GM18519 (cell line): ENCODE measurements around the gene OR2T33.
"Not testable (repeated sequence)": the region's sequence is repeated elsewhere in the genome, so short reads cannot be mapped to it uniquely, and the experiment has no call there.

Experiments used
- ATAC-seq: cut with Tn5 transposase; IDR thresholded peaks from one replicate; pipeline ENCODE4 v1.9.1; 2021; ENCODE audit warnings: mild to moderate bottlenecking, moderate library complexity; ENCODE audit not compliant: unreplicated experiment, low FRiP score

Gene OR2T33

GRCh38 chr1:248277876-248278275, at the start of gene OR2T33:
TSS of gene OR2T33 (minus strand) at chr1:248277976. CDS start at chr1:248273814, 4,162 bp downstream.
- no peak for ATAC-seq

GRCh38 chr1:248324468-248324867, 46.7 kb upstream of the OR2T33 start, which contains the start of gene OR2M7:
TSS of gene OR2M7 (minus strand) at chr1:248324568. CDS start at chr1:248324568, 0 bp downstream.
- no peak for ATAC-seq

GRCh38 chr1:248316796-248317195, 39.0 kb upstream of the OR2T33 start:
- ATAC-seq, result no peak

GRCh38 chr1:248306740-248307139, 29.0 kb upstream of the OR2T33 start:
- ATAC-seq, result not testable (repeated sequence)

- ATAC-seq, result no peak
Observed at GRCh38 chr1:248306103-248306502, 28.3 kb upstream of the OR2T33 start.

- ATAC-seq, result not testable (repeated sequence)
Observed at GRCh38 chr1:248305672-248306071, 27.9 kb upstream of the OR2T33 start.

GRCh38 chr1:248303324-248303723, 25.5 kb upstream of the OR2T33 start, which contains the start of gene OR2T12:
TSS of gene OR2T12 (minus strand) at chr1:248303424. CDS start at chr1:248295578, 7,846 bp downstream.
- no peak for ATAC-seq

GRCh38 chr1:248288391-248288790, 10.6 kb upstream of the OR2T33 start:
- no peak for ATAC-seq

GRCh38 chr1:248273225-248273624, 4.6 kb downstream of the OR2T33 start:
- ATAC-seq, result not testable (repeated sequence)

- no peak for ATAC-seq
Observed at GRCh38 chr1:248268178-248268577, 9.6 kb downstream of the OR2T33 start.

GRCh38 chr1:248259309-248259708, 18.5 kb downstream of the OR2T33 start:
- ATAC-seq, result not testable (repeated sequence)

GRCh38 chr1:248243204-248243603, 34.6 kb downstream of the OR2T33 start:
- ATAC-seq, result peak; percentile 84

GRCh38 chr1:248239478-248239877, 38.3 kb downstream of the OR2T33 start:
- ATAC-seq, result no peak

GRCh38 chr1:248231117-248231516, 46.7 kb downstream of the OR2T33 start, which contains the start of gene OR2M4:
TSS of gene OR2M4 (plus strand) at chr1:248231417. CDS start at chr1:248238929, 7,512 bp downstream.
- no peak for ATAC-seq

GRCh38 chr1:248229360-248229908, 48.3 kb downstream of the OR2T33 start:
- ATAC-seq, result no peak

- no peak for ATAC-seq
Observed at GRCh38 chr1:248225537-248225936, 52.2 kb downstream of the OR2T33 start.
